Head of caudate nucleus (tissue), 42 donors: Measurements from ENCODE around the gene P4HTM.
A peak's percentile ranks its signal among the peaks of the same experiment; 100 is the strongest.

Experiments
- DNase-seq, 42 donors: peaks; one replicate each; pipeline versions ENCODE4 v3.0.0 to v3.0.0-alpha.2; 2020 to 2021; ENCODE audit warnings: mixed read lengths in 7 of 42
- intact Hi-C: fragments of 100-400 bp; cut with DNase I; formaldehyde crosslinking; loops from one replicate; pipeline ENCODE4 v1.15.0; 2022

P4HTM gene

GRCh38 chr3:48989796-48990635 is at the start of gene P4HTM:
Gene P4HTM, plus strand, starts transcription at chr3:48990241. Its CDS starts 16 bp downstream, at chr3:48990257.
- peak; percentile 83 to 98 (median 92) for DNase-seq
- intact Hi-C loops = loop anchor here (5.0 kb wide), 1 partner anchor 32 kb away; the partner anchor contains the start of gene NDUFAF3

GRCh38 chr3:48945432-48945831 is 44.6 kb upstream of the P4HTM start:
- intact Hi-C loops = no loop called here
- DNase-seq = no peak

GRCh38 chr3:48945891-48946549 is 44.0 kb upstream of the P4HTM start:
- intact Hi-C loops = no loop called here
- no peak for DNase-seq

- intact Hi-C loops = no loop called here
- DNase-seq = no peak
Measured at GRCh38 chr3:48949376-48949717, 40.7 kb upstream of the P4HTM start.

GRCh38 chr3:48950051-48950450 is 40.0 kb upstream of the P4HTM start:
- no peak for DNase-seq
- intact Hi-C loops = no loop called here

- no peak for DNase-seq
- intact Hi-C loops = no loop called here
Measured at GRCh38 chr3:48951764-48952163, 38.3 kb upstream of the P4HTM start.

GRCh38 chr3:48952510-48953118 is 37.4 kb upstream of the P4HTM start:
- intact Hi-C loops = no loop called here
- peak in 38 of 42 donors; percentile 17 to 78 (median 45) for DNase-seq

- intact Hi-C loops = no loop called here
- DNase-seq = no peak
Measured at GRCh38 chr3:48957006-48957705, 32.9 kb upstream of the P4HTM start.

- DNase-seq = no peak
- intact Hi-C loops = no loop called here
Measured at GRCh38 chr3:48960841-48961413, 29.1 kb upstream of the P4HTM start.

- intact Hi-C loops = no loop called here
- DNase-seq = peak in 8 of 42 donors; percentile 14 to 56 (median 23)
Measured at GRCh38 chr3:48962340-48962739, 27.7 kb upstream of the P4HTM start.

- intact Hi-C loops = no loop called here
- no peak for DNase-seq
Measured at GRCh38 chr3:48962939-48963338, 27.1 kb upstream of the P4HTM start.

GRCh38 chr3:48963591-48963990 is 26.4 kb upstream of the P4HTM start:
- intact Hi-C loops = no loop called here
- no peak for DNase-seq

- intact Hi-C loops = no loop called here
- DNase-seq = no peak
Measured at GRCh38 chr3:48966367-48966766, 23.7 kb upstream of the P4HTM start.

- intact Hi-C loops = no loop called here
- peak in 38 of 42 donors; percentile 19 to 82 (median 54) for DNase-seq
Measured at GRCh38 chr3:48966876-48967361, 23.1 kb upstream of the P4HTM start.

- peak in 3 of 42 donors; percentile 15 to 43 (median 28) for DNase-seq
- intact Hi-C loops = no loop called here
Measured at GRCh38 chr3:48970586-48970985, 19.5 kb upstream of the P4HTM start.

GRCh38 chr3:48974076-48974864 is 15.8 kb upstream of the P4HTM start:
- intact Hi-C loops = no loop called here
- DNase-seq = peak in 1 of 42 donors; percentile 9

GRCh38 chr3:48979451-48979850 is 10.6 kb upstream of the P4HTM start:
- DNase-seq = no peak
- intact Hi-C loops = no loop called here

GRCh38 chr3:48980295-48980694 is 9.7 kb upstream of the P4HTM start:
- intact Hi-C loops = no loop called here

More at GRCh38 chr3:48980295-48980694, 9.7 kb upstream of the P4HTM start:
- no peak for DNase-seq
